ENCODE measurements around the gene HIBCH. TPM values are rescaled to one million over a fixed set of nuclear protein-coding genes. Genes with fewer than 3 reads are reported as not detected.

HIBCH gene
- polyA plus RNA-seq, 1 of the 3 experiments (the other 2 are of a cell fraction) = 8.4 TPM

DNA sequence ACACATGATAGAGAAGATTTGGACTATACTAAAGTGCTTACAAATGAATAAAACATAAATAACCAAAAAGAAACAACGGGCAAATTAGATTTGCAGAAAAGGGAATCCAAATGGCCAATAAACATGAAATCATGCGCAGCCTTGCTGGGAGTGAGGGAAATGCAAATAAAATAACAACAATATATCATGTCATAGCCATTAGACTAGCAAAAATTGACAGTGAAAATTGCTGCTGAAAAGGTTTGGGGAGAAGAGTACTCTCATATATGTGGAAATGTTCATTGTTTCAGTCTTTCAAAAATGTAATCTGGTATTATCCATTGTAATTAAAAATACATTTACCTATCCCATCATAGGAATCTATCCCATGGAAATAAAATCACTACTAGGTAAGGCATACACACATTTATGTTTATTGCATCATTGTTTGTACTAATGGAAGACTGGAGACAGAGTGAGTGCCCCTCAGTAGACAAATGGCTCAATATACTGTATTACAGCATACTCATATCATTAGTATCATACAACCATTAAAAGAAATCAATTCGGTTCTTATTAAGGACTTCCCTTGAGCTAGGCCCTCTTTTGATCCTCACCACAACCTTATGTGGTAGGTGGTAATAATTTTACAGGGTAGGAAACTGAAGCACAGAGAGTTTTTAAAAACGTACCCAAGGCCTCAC lies 163.0 kb downstream of the HIBCH start:
- no peaks in the 10 kb centered on the region for H3K27me3 ChIP-seq (ENCODE audit: insufficient read depth)
- no peak overlapping the region for H3K27ac ChIP-seq (ENCODE audit: low read depth in 2 of 2, low read length in 1 of 2)
- no peak for DNase-seq
- H3K9me3 ChIP-seq = no peaks in the 10 kb centered on the region
- no peaks in the 10 kb centered on the region for H3F3A ChIP-seq (replicated peaks; ENCODE audit: insufficient read depth)
- TF ChIP-seq RFX5 (IDR thresholded peaks at IDR 0.05; ENCODE audit: low read length) (no peak), GABPA (IDR thresholded peaks at IDR 0.05; ENCODE audit: low read depth) (no peak), GATA2 (CRISPR knock-in tag; IDR thresholded peaks at IDR 0.05) (no peak), FOSL2 (IDR thresholded peaks at IDR 0.05; ENCODE audit: borderline replicate concordance, low read depth) (no peak), ELF1 (IDR thresholded peaks at IDR 0.05) (no peak), EP300 (IDR thresholded peaks at IDR 0.05; ENCODE audit: borderline replicate concordance in 1 of 2, low read depth in 1 of 2, low read length in 1 of 2) (no peak), EZH2phosphoT487 (IDR thresholded peaks at IDR 0.05; ENCODE audit: borderline replicate concordance, low read depth) (no peak), RAD21 (IDR thresholded peaks at IDR 0.05; ENCODE audit: low read length) (no peak), SMC3 (IDR thresholded peaks at IDR 0.05; ENCODE audit: low read depth, low read length) (no peak), RXRA (IDR thresholded peaks at IDR 0.05; ENCODE audit: borderline replicate concordance, low read depth) (no peak), MXI1 (IDR thresholded peaks at IDR 0.05; ENCODE audit: low read depth, low read length) (no peak), YY1 (IDR thresholded peaks at IDR 0.05; ENCODE audit: low read depth) (no peak), TCF12 (IDR thresholded peaks at IDR 0.05) (no peak), NFIC (IDR thresholded peaks at IDR 0.05; ENCODE audit: borderline replicate concordance) (no peak)
- TF ChIP-seq, protein P1, sequence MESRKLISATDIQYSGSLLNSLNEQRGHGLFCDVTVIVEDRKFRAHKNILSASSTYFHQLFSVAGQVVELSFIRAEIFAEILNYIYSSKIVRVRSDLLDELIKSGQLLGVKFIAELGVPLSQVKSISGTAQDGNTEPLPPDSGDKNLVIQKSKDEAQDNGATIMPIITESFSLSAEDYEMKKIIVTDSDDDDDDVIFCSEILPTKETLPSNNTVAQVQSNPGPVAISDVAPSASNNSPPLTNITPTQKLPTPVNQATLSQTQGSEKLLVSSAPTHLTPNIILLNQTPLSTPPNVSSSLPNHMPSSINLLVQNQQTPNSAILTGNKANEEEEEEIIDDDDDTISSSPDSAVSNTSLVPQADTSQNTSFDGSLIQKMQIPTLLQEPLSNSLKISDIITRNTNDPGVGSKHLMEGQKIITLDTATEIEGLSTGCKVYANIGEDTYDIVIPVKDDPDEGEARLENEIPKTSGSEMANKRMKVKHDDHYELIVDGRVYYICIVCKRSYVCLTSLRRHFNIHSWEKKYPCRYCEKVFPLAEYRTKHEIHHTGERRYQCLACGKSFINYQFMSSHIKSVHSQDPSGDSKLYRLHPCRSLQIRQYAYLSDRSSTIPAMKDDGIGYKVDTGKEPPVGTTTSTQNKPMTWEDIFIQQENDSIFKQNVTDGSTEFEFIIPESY (IDR thresholded peaks at IDR 0.05; ENCODE audit: borderline replicate concordance, low read depth) = no peak
- TF ChIP-seq, protein P2, sequence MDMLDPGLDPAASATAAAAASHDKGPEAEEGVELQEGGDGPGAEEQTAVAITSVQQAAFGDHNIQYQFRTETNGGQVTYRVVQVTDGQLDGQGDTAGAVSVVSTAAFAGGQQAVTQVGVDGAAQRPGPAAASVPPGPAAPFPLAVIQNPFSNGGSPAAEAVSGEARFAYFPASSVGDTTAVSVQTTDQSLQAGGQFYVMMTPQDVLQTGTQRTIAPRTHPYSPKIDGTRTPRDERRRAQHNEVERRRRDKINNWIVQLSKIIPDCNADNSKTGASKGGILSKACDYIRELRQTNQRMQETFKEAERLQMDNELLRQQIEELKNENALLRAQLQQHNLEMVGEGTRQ (IDR thresholded peaks at IDR 0.05; ENCODE audit: borderline replicate concordance, low read depth, low read length) = no peak
- H3K4me1 ChIP-seq (ENCODE audit: control insufficient read depth in 1 of 2, insufficient read depth in 2 of 2, low read depth in 1 of 2, low read length in 1 of 2) = no peaks in the 10 kb centered on the region
- CTCF ChIA-PET = no interaction called here
- WGBS (ENCODE audit: low lambda C conversion rate) = 72% methylated on average over 4 of the region's 4 CpGs
- POLR2A ChIA-PET = no interaction called here
- H3K9me2 ChIP-seq = no peaks in the 10 kb centered on the region
- H3K36me3 ChIP-seq (replicated peaks in 1 of 2; ENCODE audit: control insufficient read depth in 1 of 2, insufficient read depth in 2 of 2, low read length in 1 of 2) = no peaks in the 10 kb centered on the region
- no peak overlapping the region for H3K9ac ChIP-seq
- H3K4me2 ChIP-seq = no peak overlapping the region
- no peaks in the 10 kb centered on the region for H3K79me2 ChIP-seq (ENCODE audit: insufficient read depth)
- no peak overlapping the region for H3K4me3 ChIP-seq (ENCODE audit: low read depth in 2 of 2, low read length in 1 of 2)
- H2AFZ ChIP-seq (ENCODE audit: low read depth) = no peak overlapping the region
- H4K20me1 ChIP-seq (ENCODE audit: insufficient read depth) = no peaks in the 10 kb centered on the region

Other genes with a start within 250 kb of the HIBCH start
- gene INPP1, start 23.8 kb upstream of the HIBCH start, polyA plus RNA-seq (2012; rRNA removed) = 5.7 and 6.4 TPM in 2 replicates
- gene MFSD6, start 88.5 kb upstream of the HIBCH start, polyA plus RNA-seq (2012; rRNA removed) = 15.1 and 15.9 TPM in 2 replicates
- gene NEMP2, start 214.9 kb upstream of the HIBCH start, polyA plus RNA-seq (2012; rRNA removed) = 1.8 and 2.0 TPM in 2 replicates

All from SK-N-SH (cell line).